ENCODE measurements around the gene KMT5C. TPM values are rescaled to one million over a fixed set of nuclear protein-coding genes. Genes with fewer than 3 reads are reported as not detected.
A peak's percentile ranks its signal among the peaks of the same experiment; 100 is the strongest.

Gene KMT5C
- total and polyA plus RNA-seq, 10 of the 15 experiments (the other 5 are each of a cell fraction or from before 2014, with no cell fraction given): 0.20 to 15.8 (median 4.3) TPM; not detected in 1

GRCh38 chr19:55339105-55339888 lies at the start of gene KMT5C (continued):
- TF ChIP-seq E4F1 (IDR thresholded peaks at IDR 0.05; ENCODE audit: borderline replicate concordance, partially characterized antibody) (peak; percentile 78), ZBTB33 (IDR thresholded peaks at IDR 0.05) (no peak; the same call in 1 of the 2 replicates), E2F4 (IDR thresholded peaks at IDR 0.05; ENCODE audit: low read depth, low read length) (peak; percentile 77), PAX5 (IDR thresholded peaks at IDR 0.05; ENCODE audit: borderline replicate concordance, low read depth, low read length) (peak; percentile 24; the same call in 1 of the 2 replicates), ZNF622 (IDR thresholded peaks at IDR 0.05) (no peak), KAT2A (conservative IDR thresholded peaks at IDR 0.05; ENCODE audit: control insufficient read depth, low read depth, low read length) (no peak), ZBED1 (IDR thresholded peaks at IDR 0.05; ENCODE audit: borderline replicate concordance) (no peak), SP1 (IDR thresholded peaks at IDR 0.05; ENCODE audit: low read depth, low read length) (peak; percentile 98), NFXL1 (IDR thresholded peaks at IDR 0.05; ENCODE audit: borderline replicate concordance) (no peak), IRF4 (IDR thresholded peaks at IDR 0.05; ENCODE audit: low read depth, low read length) (no peak), CEBPZ (IDR thresholded peaks at IDR 0.05; ENCODE audit: low read depth, low read length) (peak; percentile 96), ZNF217 (IDR thresholded peaks at IDR 0.05) (no peak), CBX3 (IDR thresholded peaks at IDR 0.05; ENCODE audit: borderline replicate concordance, low read depth) (no peak), ZNF274 (IDR thresholded peaks at IDR 0.05; ENCODE audit: insufficient read depth, insufficient read length) (no peak), RUNX3 (IDR thresholded peaks at IDR 0.05; ENCODE audit: low read length) (peak; percentile 72), HDGF (IDR thresholded peaks at IDR 0.05) (peak; percentile 70; the same call in 1 of the 2 replicates), POLR2A (IDR thresholded peaks at IDR 0.05; ENCODE audit: low read depth, low read length) (0 out of 2 replicates have a peak, but pooled peaks have one; percentile 13)
- TF ChIP-seq, protein P1, sequence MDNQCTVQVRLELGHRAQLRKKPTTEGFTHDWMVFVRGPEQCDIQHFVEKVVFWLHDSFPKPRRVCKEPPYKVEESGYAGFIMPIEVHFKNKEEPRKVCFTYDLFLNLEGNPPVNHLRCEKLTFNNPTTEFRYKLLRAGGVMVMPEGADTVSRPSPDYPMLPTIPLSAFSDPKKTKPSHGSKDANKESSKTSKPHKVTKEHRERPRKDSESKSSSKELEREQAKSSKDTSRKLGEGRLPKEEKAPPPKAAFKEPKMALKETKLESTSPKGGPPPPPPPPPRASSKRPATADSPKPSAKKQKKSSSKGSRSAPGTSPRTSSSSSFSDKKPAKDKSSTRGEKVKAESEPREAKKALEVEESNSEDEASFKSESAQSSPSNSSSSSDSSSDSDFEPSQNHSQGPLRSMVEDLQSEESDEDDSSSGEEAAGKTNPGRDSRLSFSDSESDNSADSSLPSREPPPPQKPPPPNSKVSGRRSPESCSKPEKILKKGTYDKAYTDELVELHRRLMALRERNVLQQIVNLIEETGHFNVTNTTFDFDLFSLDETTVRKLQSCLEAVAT (IDR thresholded peaks at IDR 0.05): no peak
